IMR-90 (cell line): ENCODE measurements around the gene SUDS3. TPM values are rescaled to one million over a fixed set of nuclear protein-coding genes. Genes with fewer than 3 reads are reported as not detected.

Source experiments
- ATAC-seq: fragments of 200-7000 bp; cut with Tn5 transposase; 2 replicates; pipeline ENCODE4 v1.9.1; 2020; ENCODE audit warnings: low read depth, mild to moderate bottlenecking, moderate library complexity
- BruUV-seq: library from RNA; stranded (reverse); fragments of 400-500 nt; replicated peaks from 2 replicates; lab custom pipeline; 2021; lab: Mats Ljungman, UMichigan
- CTCF ChIA-PET: fragments of 300-600 bp; formaldehyde crosslinking; extraction: SDS; loops from one replicate; lab custom pipeline; 2021; ENCODE audit warnings: antibody characterized with exemption; lab: Yijun Ruan, JAX
- POLR2A ChIA-PET: fragments of 300-600 bp; sonication (Branson Sonifier 250); formaldehyde crosslinking; loops from one replicate; lab custom pipeline; 2022; ENCODE audit warnings: antibody characterized with exemption; ENCODE audit not compliant: unreplicated experiment; lab: Charles Lee
- DNase-seq: peaks from one replicate; pipeline ENCODE4 v3.0.0; 2013
- H2AFZ ChIP-seq: replicated peaks from 2 replicates; pipeline ENCODE3; 2013; ENCODE audit warnings: low read length, mild to moderate bottlenecking; ENCODE audit not compliant: poor library complexity
- H2AK5ac ChIP-seq: 2 replicates; pipeline ENCODE4 v1.6.1; 2013; ENCODE audit warnings: low read depth, low read length, inconsistent platforms
- H2AK9ac ChIP-seq: replicated peaks from 2 replicates; pipeline ENCODE3; 2013; ENCODE audit warnings: mild to moderate bottlenecking, low read depth, low read length, moderate library complexity; ENCODE audit not compliant: poor library complexity
- H2BK120ac ChIP-seq: 2 replicates; pipeline ENCODE4 v1.6.1; 2013; ENCODE audit warnings: low read depth, low read length, inconsistent platforms
- H2BK15ac ChIP-seq: 3 replicates; pipeline ENCODE4 v1.6.1; 2013; ENCODE audit warnings: low read depth, low read length, inconsistent platforms
- H2BK20ac ChIP-seq: 2 replicates; pipeline ENCODE4 v1.6.1; 2013; ENCODE audit warnings: low read depth, mild to moderate bottlenecking, inconsistent platforms, low read length, moderate library complexity
- H2BK5ac ChIP-seq: 2 replicates; pipeline ENCODE4 v1.6.1; 2013; ENCODE audit warnings: mild to moderate bottlenecking, low read depth, low read length, inconsistent platforms; ENCODE audit not compliant: poor library complexity, severe bottlenecking
- H3K14ac ChIP-seq: replicated peaks from 2 replicates; pipeline ENCODE4 v1.6.1; 2013; ENCODE audit warnings: low read depth, low read length, inconsistent platforms
- H3K18ac ChIP-seq: 2 replicates; pipeline ENCODE4 v1.6.1; 2013; ENCODE audit warnings: low read depth, low read length, control low read depth
- H3K23ac ChIP-seq: 2 replicates; pipeline ENCODE4 v1.6.1; 2013; ENCODE audit warnings: low read depth, low read length, inconsistent platforms
- H3K27ac ChIP-seq: 2 replicates; pipeline ENCODE4 v1.5.1; 2013; ENCODE audit warnings: mild to moderate bottlenecking, control low read depth, low read length; ENCODE audit not compliant: insufficient read depth
- H3K27me3 ChIP-seq: 2 replicates; pipeline ENCODE4 v1.6.1; 2013; ENCODE audit warnings: low read length; ENCODE audit not compliant: control insufficient read depth, insufficient read depth
- H3K36me3 ChIP-seq: 2 replicates; pipeline ENCODE4 v1.6.1; 2013; ENCODE audit warnings: low read length, mixed read lengths; ENCODE audit not compliant: control insufficient read depth, insufficient read depth
- H3K4ac ChIP-seq: 2 replicates; pipeline ENCODE4 v1.6.1; 2013; ENCODE audit warnings: low read depth, low read length, inconsistent platforms
- H3K4me1 ChIP-seq: 2 replicates; pipeline ENCODE4 v1.6.1; 2013; ENCODE audit warnings: low read length, mixed read lengths; ENCODE audit not compliant: control insufficient read depth, insufficient read depth
- H3K4me2 ChIP-seq: 2 replicates; pipeline ENCODE4 v1.6.1; 2013; ENCODE audit warnings: low read depth, mild to moderate bottlenecking, control low read depth, low read length, moderate library complexity
- H3K4me3 ChIP-seq: 2 replicates; pipeline ENCODE4 v1.5.1; 2013; ENCODE audit warnings: low read depth, mild to moderate bottlenecking, control low read depth, low read length, moderate library complexity; ENCODE audit not compliant: insufficient read depth
- H3K56ac ChIP-seq: 2 replicates; pipeline ENCODE4 v1.6.1; 2013; ENCODE audit warnings: low read length, inconsistent platforms; ENCODE audit not compliant: insufficient read depth; ENCODE audit errors: extremely low read depth
- H3K79me1 ChIP-seq, 2 experiments: 2 replicates each; pipeline ENCODE4 v1.6.1; 2013; ENCODE audit warnings: low read length in 2 of 2, inconsistent platforms in 1 of 2, low read depth in 1 of 2
- H3K9ac ChIP-seq: 2 replicates; pipeline ENCODE4 v1.6.1; 2013; ENCODE audit warnings: low read depth, low read length, control low read depth
- H3K9me1 ChIP-seq: 2 replicates; pipeline ENCODE4 v1.6.1; 2013; ENCODE audit warnings: low read length, inconsistent platforms; ENCODE audit not compliant: insufficient read depth
- H3K9me3 ChIP-seq: 2 replicates; pipeline ENCODE4 v1.6.1; 2013; ENCODE audit warnings: low read length; ENCODE audit not compliant: control insufficient read depth, insufficient read depth
- H4K20me1 ChIP-seq: 2 replicates; pipeline ENCODE4 v1.6.1; 2013; ENCODE audit warnings: low read length, inconsistent platforms; ENCODE audit not compliant: insufficient read depth
- H4K5ac ChIP-seq: 2 replicates; pipeline ENCODE4 v1.6.1; 2013; ENCODE audit warnings: mild to moderate bottlenecking, low read depth, low read length, control low read depth
- H4K8ac ChIP-seq, 2 experiments: 2 replicates each; pipeline ENCODE4 v1.6.1; 2013; ENCODE audit warnings: low read depth in 2 of 2, low read length in 2 of 2, control low read depth in 1 of 2, inconsistent platforms in 1 of 2
- H4K91ac ChIP-seq: 2 replicates; pipeline ENCODE4 v1.6.1; 2013; ENCODE audit warnings: low read depth, low read length, inconsistent platforms; ENCODE audit not compliant: insufficient read depth
- BHLHE40 ChIP-seq: fragments of 150-350 bp; IDR thresholded peaks from 2 replicates; pipeline ENCODE4 v1.6.1; 2016; ENCODE audit warnings: mild to moderate bottlenecking, low read depth, low read length
- CEBPB ChIP-seq: IDR thresholded peaks from 2 replicates; pipeline ENCODE4 v1.6.1; 2012; ENCODE audit warnings: low read depth, low read length, improper control_type of control experiment
- FOS ChIP-seq: fragments of 150-350 bp; IDR thresholded peaks from 2 replicates; pipeline ENCODE4 v1.6.1; 2016; ENCODE audit warnings: low read depth, low read length
- MAFK ChIP-seq: IDR thresholded peaks from 2 replicates; pipeline ENCODE4 v1.6.1; 2012; ENCODE audit warnings: low read depth, low read length, improper control_type of control experiment
- MXI1 ChIP-seq: IDR thresholded peaks from 2 replicates; pipeline ENCODE4 v1.6.1; 2012; ENCODE audit warnings: low read depth, mild to moderate bottlenecking, low read length, moderate library complexity, borderline replicate concordance
- NFE2L2 ChIP-seq: fragments of 150-350 bp; IDR thresholded peaks from 2 replicates; pipeline ENCODE4 v1.6.1; 2016; ENCODE audit warnings: low read depth, mild to moderate bottlenecking, low read length
- RAD21 ChIP-seq: IDR thresholded peaks from 2 replicates; pipeline ENCODE4 v1.6.1; 2012; ENCODE audit warnings: low read length, improper control_type of control experiment
- RCOR1 ChIP-seq: IDR thresholded peaks from 2 replicates; pipeline ENCODE4 v1.6.1; 2012; ENCODE audit warnings: mild to moderate bottlenecking, low read length, improper control_type of control experiment; ENCODE audit not compliant: insufficient replicate concordance
- SMC3 ChIP-seq: fragments of 150-350 bp; IDR thresholded peaks from 2 replicates; pipeline ENCODE4 v1.6.1; 2016; ENCODE audit warnings: low read depth, mild to moderate bottlenecking, antibody characterized with exemption, low read length, moderate library complexity
- USF2 ChIP-seq: fragments of 150-350 bp; IDR thresholded peaks from 2 replicates; pipeline ENCODE4 v1.6.1; 2017; ENCODE audit warnings: mild to moderate bottlenecking, antibody characterized with exemption, low read length, low read depth
- WGBS, 2 experiments: methylation state at CpG; one replicate each; pipeline versions ENCODE4 v1.1.5 to v1.1.7; 2013; ENCODE audit warnings: missing lambda C conversion rate in 2 of 2; ENCODE audit not compliant: insufficient read length in 1 of 2; ENCODE audit errors: extremely low coverage in 2 of 2; 5-methylcytosine and 5-hydroxymethylcytosine counted together
- dilution Hi-C: fragments of 300-500 bp; cut with HindIII; formaldehyde crosslinking; loops from one replicate; pipeline ENCODE4 v1.14.3; 2018; ENCODE audit warnings: low sequenced_read_pairs; ENCODE audit not compliant: unreplicated experiment
- in situ Hi-C: fragments of 300-500 bp; cut with MboI; formaldehyde crosslinking; loops from 3 replicates; pipeline ENCODE4 v1.14.3; 2019; ENCODE audit warnings: low sequenced_read_pairs, inconsistent platforms, mixed read lengths
- intact Hi-C: fragments of 100-400 bp; cut with micrococcal nuclease; formaldehyde crosslinking; loops from 2 replicates; pipeline ENCODE4 v1.10.0; 2022
- polyA plus RNA-seq, 3 experiments: library from polyadenylated mRNA; depleted of rRNA; stranded (reverse); fragments of >200 nt; gene quantifications; 2 replicates each; pipeline ENCODE4 v1.2.3, GENCODE V29; 2012; ENCODE audit warnings: low replicate concordance in 1 of 3
- total RNA-seq: library from RNA; depleted of rRNA; stranded (reverse); fragments of >200 nt; gene quantifications from 2 replicates; pipeline ENCODE4 v1.2.3, GENCODE V29; 2012
- TF ChIP-seq, protein P1 (sequence below): fragments of 150-350 bp; IDR thresholded peaks from 2 replicates; pipeline ENCODE4 v1.6.1; 2016; ENCODE audit warnings: low read depth, mild to moderate bottlenecking, low read length, moderate library complexity, borderline replicate concordance

SUDS3 gene
- total and polyA plus RNA-seq, 2 of the 4 experiments (the other 2 are of a cell fraction) = 13.4 to 13.8 TPM

DNA sequence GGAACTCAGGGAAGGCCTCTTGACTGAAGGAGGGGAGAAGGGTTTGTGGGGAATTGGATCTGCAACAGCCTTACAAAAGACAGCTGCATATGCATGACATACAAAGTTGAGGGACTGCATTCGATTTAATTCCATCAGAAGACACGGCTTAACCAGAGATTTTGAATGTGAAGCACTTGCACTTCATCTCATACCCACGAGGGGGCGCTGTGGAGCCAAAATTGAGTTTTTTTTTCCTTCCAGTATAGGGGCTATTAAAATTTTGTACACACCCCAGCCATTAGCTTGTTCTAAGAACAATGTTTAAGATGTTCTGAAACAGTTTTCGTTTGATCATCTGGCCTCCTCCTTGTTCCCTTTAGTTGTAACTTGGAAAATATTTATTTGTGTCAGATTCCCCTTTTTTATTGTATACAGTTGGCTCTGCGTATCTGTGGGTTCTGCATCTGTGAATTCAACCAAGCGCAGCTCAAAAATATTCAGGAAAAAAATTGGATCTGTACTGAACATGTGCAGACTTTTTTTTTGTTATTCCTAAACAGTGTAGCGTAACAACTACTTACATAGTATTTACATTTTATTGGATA is 1.6 kb downstream of the SUDS3 start (continued):
- no peak for TF ChIP-seq NFE2L2

DNA sequence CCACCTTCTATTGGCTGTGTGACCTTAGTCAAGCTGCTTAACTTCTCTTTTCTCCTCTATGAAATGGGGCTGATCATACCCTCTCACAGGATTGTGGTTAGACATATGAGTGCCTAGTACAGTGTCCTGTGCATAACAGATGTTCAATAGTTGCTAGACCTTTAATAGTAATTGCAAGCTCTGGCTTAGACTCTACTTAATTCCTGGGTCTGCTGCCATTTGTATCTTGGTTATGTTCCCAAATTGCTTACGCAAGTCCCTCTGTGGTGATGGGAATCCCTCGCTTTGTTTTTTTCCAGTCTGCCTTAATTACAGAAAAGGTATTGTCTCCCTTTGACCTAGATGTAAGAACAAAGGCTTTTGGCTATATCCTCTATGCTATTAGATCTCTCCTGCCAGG is 15.1 kb downstream of the SUDS3 start:
- Histone ChIP-seq H2AK5ac (no peak overlapping the region), H2AFZ (no peak overlapping the region), H2BK20ac (no peak overlapping the region), H3K9ac (no peak overlapping the region), H4K5ac (no peak overlapping the region), H3K56ac (no peak overlapping the region), H2BK15ac (no peak overlapping the region), H3K4me1 (no peaks in the 10 kb centered on the region), H3K4me3 (no peak overlapping the region), H3K27me3 (no peaks in the 10 kb centered on the region), H3K9me3 (no peaks in the 10 kb centered on the region), H2AK9ac (no peak overlapping the region), H3K4ac (no peak overlapping the region), H3K18ac (no peak overlapping the region), H3K27ac (no peak overlapping the region), H3K79me1 (peaks cover 3 to 8% of the 10 kb centered on the region in 2 experiments; a peak in 2 of 4 replicates), H4K91ac (no peak overlapping the region), H3K36me3 (peaks cover 48% of the 10 kb centered on the region), H3K9me1 (no peaks in the 10 kb centered on the region), H3K14ac (no peak overlapping the region), H2BK5ac (no peak overlapping the region), H2BK120ac (no peak overlapping the region), H3K4me2 (no peak overlapping the region), H4K20me1 (no peaks in the 10 kb centered on the region), H3K23ac (no peak overlapping the region), H4K8ac (no peak overlapping the region)
- intact Hi-C loops = no loop called here
- ChIA-PET CTCF (interaction anchor here (1.5 kb wide), 2 partner anchors 14 kb away, joined by 4 to 5 read pairs; no protein-coding TSS in a partner anchor), POLR2A (no interaction called here)
- no peak for DNase-seq
- WGBS, 2 experiments = 100% methylated on average over 1 of the region's 2 CpGs; no CpG with 5 or more reads in 1 of the 2 experiments
- no TSS peak for BruUV-seq
- ATAC-seq = no peak
- TF ChIP-seq MAFK = no peak
- TF ChIP-seq CEBPB = no peak
- TF ChIP-seq FOS = no peak
- TF ChIP-seq, protein P1, sequence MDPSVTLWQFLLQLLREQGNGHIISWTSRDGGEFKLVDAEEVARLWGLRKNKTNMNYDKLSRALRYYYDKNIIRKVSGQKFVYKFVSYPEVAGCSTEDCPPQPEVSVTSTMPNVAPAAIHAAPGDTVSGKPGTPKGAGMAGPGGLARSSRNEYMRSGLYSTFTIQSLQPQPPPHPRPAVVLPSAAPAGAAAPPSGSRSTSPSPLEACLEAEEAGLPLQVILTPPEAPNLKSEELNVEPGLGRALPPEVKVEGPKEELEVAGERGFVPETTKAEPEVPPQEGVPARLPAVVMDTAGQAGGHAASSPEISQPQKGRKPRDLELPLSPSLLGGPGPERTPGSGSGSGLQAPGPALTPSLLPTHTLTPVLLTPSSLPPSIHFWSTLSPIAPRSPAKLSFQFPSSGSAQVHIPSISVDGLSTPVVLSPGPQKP = no peak
- TF ChIP-seq SMC3 = no peak
- TF ChIP-seq MXI1 = no peak
- TF ChIP-seq NFE2L2 = no peak
- TF ChIP-seq RCOR1 = no peak
- no peak for TF ChIP-seq RAD21
- TF ChIP-seq BHLHE40 = no peak
- no peak for TF ChIP-seq USF2
- dilution Hi-C loops = no loop called here
- in situ Hi-C loops = loop anchor here (25.0 kb wide), 1 partner anchor 354 kb away; no protein-coding TSS in a partner anchor
